ENCODE measurements around the gene CCDC195.

Gene CCDC195

DNA sequence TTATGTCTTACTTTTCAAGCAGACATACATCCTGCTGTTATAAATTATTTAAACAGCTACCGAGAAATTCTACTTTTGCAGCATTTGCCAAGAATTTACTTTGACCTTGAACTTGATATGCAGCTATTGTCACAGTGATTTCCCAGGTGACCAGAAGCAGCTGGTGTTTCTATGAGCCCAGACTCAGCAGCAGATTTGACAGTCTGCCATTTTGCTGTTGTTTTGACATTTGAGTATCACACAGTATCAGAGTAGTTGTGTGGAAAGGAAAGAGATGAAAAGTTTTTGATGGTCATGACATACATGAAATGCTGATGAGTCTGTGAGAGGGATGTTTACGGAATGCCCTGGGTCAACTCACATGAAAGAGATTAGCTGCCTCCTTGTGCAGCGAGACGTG, 6.6 kb upstream of the CCDC195 start:
- DNase-seq (ENCODE audit: extremely low read depth, low read depth), result no peak
- TF ChIP-seq, protein P1, sequence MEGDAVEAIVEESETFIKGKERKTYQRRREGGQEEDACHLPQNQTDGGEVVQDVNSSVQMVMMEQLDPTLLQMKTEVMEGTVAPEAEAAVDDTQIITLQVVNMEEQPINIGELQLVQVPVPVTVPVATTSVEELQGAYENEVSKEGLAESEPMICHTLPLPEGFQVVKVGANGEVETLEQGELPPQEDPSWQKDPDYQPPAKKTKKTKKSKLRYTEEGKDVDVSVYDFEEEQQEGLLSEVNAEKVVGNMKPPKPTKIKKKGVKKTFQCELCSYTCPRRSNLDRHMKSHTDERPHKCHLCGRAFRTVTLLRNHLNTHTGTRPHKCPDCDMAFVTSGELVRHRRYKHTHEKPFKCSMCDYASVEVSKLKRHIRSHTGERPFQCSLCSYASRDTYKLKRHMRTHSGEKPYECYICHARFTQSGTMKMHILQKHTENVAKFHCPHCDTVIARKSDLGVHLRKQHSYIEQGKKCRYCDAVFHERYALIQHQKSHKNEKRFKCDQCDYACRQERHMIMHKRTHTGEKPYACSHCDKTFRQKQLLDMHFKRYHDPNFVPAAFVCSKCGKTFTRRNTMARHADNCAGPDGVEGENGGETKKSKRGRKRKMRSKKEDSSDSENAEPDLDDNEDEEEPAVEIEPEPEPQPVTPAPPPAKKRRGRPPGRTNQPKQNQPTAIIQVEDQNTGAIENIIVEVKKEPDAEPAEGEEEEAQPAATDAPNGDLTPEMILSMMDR (IDR thresholded peaks at IDR 0.05; ENCODE audit: low read depth, low read length), result no peak

DNA sequence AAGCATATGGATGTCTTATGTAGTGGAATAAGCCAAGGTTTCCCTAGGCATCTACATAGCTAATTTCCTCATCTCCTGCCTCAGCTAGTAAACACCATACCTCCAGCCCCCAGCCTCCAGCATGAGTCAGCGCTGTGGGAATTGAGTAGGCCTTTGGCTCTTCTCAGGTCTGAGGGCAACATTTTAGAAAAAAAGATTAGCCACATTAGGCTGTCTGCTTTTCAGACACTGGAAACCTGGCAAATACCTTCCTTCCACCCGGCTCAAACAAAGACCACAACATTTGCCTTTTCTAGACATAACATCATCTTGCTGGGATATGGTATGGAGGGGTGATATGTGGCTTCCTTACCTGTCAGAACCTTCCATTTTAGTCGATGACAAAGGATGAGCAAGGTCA, 6.1 kb upstream of the CCDC195 start:
- no peak for DNase-seq (ENCODE audit: extremely low read depth, low read depth)
- TF ChIP-seq, protein P1 (IDR thresholded peaks at IDR 0.05; ENCODE audit: low read depth, low read length), result no peak

DNA sequence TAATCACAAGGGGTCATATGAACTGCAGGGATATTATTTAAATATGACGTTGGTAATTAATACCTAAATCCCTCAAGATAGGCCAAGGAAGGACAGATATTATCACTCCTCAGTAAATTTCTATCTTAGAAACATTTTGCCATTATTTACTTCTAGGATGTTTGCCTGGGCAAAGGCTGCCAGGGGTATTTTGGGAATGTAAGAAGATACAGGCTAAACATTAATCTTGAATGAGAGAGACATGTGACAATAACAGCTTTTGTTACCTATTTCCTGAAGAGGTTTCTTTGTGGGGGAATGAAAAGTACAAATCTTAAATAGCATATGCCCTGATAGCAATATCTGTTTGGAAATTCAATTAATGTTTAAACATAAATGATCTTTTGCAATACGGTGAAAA, 756 bp upstream of the CCDC195 start:
- TF ChIP-seq, protein P1 (IDR thresholded peaks at IDR 0.05; ENCODE audit: low read depth, low read length), result no peak
- no peak for DNase-seq (ENCODE audit: extremely low read depth, low read depth)

DNA sequence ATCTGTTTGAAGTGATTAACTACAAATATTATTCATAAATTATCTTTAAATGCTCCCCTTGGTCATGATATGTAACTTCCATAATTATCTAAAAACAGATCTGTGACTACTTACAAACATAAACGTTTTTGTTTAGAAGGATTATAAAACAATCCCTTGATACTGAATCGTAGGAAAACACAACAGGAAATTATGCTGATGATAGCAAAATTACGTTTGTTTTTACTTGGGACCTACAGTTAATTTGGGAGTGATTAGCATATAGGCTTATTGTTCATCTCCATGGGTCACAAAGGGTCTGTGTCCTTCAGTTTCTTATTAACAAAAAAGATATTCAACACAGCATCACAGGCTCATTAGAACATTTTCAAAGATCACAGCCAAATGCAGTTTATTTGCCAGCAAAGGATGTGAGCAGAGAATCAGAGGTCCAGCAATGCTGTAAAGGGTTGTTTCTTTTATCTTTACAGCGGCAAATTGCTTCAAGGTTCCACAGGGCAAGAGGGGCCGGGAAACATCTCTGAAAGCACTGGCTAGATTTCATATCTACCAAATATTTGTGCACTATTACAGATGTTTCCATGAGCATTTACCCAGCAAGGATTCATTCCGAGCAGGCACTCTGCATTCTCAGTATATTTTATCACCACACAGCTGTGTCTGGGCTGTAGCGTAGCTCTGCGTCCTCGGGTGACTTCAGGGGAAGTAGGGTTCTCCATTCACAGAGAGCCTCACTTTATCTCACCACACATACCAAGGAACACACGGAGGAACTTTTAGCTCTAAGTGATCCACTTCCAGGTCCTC, 4.1 kb downstream of the CCDC195 start:
- TF ChIP-seq, protein P1 (IDR thresholded peaks at IDR 0.05; ENCODE audit: low read depth, low read length), result no peak
- DNase-seq (ENCODE audit: extremely low read depth, low read depth), result no peak

DNA sequence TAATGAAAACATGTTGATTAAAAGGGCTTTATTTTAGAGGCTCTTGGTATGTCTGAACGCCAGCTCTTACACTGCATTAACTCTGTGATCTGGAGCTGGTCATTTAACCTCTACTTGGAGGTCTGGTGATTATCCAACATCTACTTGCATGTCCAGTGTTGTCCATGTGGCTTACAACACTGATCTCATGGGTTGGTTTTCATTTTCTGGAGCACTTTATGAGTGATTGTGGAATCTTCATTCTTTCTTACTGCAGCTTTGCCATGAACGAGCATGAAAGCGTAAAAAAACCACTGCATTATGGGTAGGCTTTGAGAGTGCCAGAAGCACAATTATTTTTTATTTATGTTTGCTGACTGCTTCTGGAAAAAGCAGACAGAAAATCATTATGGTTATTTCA, 4.8 kb downstream of the CCDC195 start:
- TF ChIP-seq, protein P1 (IDR thresholded peaks at IDR 0.05; ENCODE audit: low read depth, low read length), result no peak
- no peak for DNase-seq (ENCODE audit: extremely low read depth, low read depth)

DNA sequence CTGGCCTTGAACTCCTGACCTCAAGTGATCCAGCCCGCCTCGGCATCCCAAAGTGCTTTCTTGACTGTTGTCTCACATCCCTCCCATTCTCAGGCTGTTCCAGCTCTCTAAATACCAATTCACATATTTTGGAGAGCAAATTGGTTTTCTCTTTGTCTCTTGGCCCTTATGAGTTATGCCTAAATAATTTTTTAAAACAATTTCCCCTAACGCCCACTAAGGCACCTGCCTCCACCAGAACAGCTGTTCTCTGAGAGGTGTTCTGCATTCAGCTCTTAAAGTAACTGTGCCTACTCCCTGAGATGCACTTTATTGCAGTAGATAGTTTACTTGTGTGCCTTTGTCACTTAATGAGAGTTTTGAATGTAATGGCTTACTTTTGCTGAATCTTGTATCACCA, 6.9 kb downstream of the CCDC195 start:
- DNase-seq (ENCODE audit: extremely low read depth, low read depth), result no peak
- TF ChIP-seq, protein P1 (IDR thresholded peaks at IDR 0.05; ENCODE audit: low read depth, low read length), result no peak

DNA sequence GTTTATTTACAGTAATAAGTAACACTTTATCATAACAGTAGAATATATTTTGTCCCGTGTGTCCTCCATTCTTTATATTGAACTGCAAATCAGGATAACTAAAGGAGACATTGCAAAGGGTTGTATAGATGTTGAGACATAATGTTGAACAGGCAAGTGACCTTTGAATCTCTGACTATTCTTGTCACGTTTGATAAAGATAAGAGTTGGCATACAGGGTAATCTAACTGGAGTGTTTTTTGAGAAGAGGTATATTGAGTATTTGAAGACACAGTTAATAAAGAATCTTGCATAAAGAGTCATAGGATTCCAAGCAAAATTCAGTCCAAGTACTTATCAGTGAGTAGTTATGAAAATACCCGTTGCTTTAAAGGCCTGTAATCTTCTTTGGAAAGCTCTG, 21.7 kb downstream of the CCDC195 start:
- no peak for DNase-seq (ENCODE audit: extremely low read depth, low read depth)
- TF ChIP-seq, protein P1 (IDR thresholded peaks at IDR 0.05; ENCODE audit: low read depth, low read length), result no peak

All from AG09319 (cell line).